HUDEP-2 (cell line): ENCODE data around the gene NRARP.

Experiments
- DNase-seq, 76 experiments: peaks; one replicate each; lab custom pipeline; 2025; ENCODE audit not compliant: unreplicated experiment in 76 of 76; lab: John Stamatoyannopoulos, UW

NRARP gene

DNA sequence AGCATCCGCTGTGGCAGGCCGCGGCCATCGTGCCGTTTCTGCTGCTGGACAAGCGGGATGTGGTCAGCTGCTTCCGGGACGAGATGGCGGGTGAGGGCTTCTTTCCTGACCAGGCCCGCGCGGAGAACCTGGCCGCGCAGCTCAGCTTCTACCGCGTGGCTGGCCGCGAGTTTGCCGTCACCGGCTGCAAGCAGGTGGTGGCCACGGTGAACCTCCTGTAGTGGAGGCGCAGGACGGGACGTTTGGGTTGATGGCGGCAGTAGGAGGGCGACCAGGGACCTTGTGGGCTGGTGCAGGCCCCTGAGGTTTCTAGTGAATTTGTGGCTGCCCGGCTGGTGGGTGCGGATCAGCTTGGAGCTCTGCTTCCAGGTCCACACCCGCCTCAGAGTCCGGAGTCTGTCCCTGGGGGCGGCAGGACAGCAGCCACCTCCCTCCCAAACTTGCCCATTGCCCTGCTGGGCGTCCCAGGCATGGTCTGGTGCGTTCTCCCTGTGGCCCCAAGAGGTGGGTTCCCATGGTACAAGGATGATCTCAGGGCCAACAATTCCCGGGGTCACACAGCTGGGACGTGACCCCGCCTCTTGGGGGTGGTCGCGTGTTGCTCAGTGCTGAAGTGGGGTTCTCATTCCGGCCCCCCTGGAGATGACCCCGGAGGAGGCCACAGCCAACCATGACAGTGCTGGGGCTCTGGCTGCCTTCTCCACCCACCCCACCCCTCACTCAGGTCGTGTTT, 22.2 kb downstream of the NRARP start:
- DNase-seq: no peak

DNA sequence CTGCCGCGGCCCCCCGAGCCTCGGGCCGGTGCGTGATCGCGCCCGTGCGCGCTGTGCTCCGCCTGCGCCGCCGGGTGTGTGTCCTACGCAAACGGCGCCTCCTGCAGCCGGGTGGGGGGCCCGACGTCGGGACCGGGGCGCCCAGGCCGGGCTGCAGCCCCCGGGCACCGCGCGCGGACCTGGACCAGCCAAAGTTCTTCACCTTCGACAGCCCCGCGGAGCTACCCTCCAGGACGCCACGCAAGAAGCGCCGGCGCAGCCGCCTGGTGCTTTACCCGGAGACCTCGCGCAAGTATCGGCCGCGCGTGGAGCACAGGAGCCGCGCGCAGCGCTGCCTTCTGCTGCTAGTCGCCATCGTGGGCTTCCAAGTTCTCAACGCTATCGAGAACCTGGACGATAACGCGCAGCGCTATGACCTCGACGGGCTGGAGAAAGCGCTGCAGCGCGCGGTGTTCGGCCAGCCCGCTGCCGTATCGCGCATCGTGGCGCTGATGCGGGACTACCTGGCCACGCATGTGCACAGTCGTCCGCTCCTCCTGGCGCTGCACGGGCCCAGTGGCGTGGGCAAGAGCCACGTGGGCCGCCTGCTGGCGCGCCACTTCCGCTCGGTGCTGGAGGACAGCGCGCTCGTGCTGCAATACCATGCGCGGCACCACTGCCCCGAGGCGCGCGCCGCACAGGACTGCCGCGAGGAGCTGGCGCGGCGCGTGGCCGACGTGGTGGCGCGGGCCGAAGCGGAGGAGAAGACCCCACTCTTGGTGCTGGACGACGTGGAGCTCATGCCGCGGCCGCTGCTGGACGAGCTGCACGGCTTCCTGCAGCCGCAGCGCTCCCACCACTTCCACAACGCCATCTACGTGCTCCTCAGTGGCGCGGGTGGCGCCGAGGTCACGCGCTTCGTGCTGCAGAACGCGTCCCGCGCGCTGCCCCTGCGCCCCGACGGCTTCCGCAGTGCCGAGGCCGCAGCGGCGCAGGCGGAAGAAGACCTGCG, 23.1 kb downstream of the NRARP start:
- no peak for DNase-seq

DNA sequence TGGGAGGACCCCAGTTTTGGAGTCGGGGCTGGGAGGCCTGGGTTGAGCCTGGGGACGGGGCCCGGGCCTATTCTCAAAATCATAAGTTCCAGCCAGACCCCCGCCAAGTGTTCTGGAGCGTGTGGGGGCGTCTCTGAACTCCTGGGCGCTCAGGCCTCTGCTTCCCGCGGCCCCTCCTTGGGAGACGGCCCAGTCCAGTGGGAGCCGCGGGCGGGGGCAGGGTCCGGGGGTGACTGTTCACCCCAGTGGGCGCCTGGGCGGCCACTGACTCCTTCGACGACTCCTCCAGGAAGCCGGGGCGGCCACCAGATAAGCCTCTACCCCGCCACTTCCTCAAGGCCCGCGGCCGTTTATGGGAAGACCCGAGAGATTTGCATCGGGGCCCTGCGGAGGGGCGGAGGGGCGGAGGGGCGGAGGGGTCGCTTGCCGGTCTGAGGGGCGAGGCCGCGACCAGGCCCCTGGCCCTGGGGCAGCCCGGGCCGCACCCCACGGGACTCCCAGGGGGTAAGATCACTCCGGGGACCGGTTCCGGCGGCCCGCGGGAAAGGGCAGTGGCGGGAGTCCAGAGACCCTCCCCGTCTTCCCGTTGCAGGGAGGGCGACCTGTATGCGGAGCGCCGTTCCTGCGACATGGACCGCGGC, 23.9 kb downstream of the NRARP start:
- DNase-seq: peak in 16 of 76 experiments; percentile 11 to 41 (median 25)

DNA sequence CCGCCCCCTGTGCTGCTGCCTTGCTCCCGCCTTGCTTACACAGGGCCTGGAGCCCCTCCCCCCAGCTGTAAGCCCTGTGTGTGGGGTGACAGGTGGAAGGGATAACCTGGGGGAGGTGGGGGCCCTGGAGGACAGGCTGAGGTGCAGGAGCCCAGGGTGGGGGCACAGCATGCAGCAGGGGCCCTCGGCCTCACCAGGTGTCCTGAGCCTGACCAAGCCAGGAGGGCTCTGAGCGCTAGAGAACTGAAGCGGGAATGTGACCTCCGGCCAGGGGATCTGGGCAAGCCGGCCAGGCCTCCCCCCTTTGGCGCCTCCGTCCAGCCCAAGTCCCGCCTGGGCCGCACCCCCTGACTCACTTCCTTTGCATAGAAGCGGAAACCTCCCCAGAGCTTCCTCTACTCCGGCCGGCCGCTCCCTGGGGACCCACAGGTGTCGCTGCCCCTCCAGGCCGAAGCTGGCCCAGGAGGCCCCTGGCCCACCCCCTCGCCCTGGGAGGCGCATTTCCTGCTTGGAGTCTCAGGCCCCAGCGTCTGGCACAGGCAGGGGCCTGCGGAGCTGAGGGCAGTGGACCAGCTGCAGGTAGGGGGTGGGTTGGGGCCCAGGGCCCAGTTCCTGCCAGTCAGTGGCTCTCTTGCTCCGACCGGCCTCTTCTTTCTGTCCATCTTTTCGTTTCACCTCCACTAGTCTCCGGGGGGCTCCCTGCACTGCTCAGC, 24.6 kb downstream of the NRARP start, which contains the start of gene TOR4A:
TSS of gene TOR4A (plus strand) at position 398 of the 713 bp plus-strand sequence. CDS start 964 bp downstream, outside the sequence.
- peak in 72 of 76 experiments; percentile 25 to 86 (median 65) for DNase-seq

DNA sequence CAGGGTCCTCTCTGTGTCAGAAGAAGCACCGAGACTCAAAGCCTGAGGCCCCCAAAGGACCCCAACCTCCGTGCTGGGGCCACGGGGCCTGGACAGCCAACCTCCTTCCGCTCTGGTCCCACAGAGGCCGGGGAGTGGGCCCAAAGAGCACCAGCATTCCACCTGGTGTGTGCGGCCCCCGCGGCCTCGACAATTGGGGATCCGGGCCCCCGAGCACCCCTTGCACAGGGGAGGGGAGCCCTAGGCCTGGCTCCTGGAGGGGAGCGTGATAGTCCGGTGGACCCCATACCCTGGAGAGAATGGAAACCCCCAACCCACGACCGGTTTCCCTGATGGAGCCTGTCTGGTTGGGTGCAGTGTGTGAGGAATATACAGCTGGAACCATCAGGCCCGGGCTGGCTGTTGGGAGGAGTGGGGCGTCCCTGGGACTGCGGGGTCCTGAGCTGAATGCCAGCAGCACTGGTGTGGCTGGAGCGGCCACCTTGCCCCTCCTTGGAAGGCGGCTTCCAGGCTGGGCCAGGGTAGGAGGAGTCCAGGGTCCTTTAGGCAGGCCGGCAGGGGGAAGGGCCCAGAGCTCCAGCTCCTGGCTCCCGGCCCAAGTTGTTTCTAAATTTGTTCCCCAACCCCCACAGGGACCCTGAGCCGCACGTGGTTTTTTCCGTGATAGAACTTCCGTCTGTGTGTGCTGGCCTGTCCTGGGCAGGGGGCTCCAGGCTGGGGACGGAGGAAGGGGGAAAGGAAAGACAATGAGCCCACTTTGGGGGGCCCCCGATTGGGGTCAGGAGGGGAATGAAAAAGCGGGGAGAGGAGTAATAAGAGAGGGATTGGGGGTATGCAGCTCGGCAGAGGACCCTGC, 25.4 kb downstream of the NRARP start:
- DNase-seq: peak in 70 of 76 experiments; percentile 17 to 86 (median 66)

DNA sequence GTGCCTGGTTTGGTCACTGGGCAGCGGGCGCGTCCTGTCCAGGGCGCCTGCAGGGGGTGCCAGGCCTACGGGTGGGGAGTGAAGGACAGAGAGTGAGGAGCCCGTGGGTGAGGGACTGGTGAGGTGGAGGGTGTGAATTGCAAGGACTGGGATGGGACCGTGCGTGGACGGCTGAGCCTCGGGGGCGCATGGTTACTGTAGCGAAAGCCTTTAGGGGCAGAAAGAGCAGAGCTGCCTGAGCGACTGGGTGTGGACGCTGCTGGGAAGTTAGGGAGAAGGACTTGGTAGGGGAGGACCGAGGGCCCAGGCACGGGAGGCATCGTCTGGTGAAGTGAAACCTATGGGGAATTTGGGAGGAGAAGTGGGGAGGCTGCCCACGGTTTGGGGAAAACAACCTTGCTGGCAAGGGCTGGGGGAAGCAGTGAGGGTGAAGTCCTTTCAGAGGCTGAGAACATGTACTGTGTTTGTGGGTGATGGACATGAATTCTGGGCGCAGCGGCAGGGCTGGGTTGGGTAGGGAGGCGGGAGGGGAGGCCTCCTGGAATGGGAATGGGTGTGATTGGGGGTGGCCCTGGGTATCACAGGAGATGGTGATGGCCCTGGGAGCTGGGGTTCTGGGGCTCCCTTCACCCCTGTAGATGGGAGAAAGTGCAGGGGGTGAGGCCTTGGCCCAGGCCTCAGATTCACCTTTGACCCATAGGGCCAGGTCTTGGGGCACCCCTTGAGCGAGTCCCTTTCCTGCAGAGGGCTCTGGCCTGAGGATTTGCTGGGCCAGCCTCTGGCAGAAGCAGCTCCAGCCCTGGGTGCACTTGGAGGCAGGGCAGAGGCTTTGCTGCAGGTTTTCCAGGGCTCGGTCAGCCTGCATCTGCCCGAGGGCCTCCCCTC, 26.2 kb downstream of the NRARP start:
- no peak for DNase-seq

DNA sequence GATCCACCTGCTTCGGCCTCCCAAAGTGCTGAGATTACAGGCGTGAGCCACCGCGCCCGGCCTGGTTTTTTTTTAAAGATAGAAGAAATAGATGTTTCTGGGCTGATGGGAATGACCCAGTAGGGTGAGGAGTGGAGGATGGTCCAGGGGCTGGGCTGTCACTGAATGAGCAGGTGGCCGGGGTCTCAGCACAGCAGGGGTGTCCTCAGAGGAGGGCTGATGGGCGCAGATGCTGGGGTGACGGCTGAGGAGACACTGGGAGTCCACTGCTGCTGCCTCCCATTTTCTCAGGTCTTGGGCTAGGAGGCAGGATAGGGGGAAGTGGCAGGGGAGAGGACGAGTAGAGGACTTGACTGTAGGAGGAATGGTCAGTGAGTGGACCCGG, 26.9 kb downstream of the NRARP start:
- DNase-seq: no peak

DNA sequence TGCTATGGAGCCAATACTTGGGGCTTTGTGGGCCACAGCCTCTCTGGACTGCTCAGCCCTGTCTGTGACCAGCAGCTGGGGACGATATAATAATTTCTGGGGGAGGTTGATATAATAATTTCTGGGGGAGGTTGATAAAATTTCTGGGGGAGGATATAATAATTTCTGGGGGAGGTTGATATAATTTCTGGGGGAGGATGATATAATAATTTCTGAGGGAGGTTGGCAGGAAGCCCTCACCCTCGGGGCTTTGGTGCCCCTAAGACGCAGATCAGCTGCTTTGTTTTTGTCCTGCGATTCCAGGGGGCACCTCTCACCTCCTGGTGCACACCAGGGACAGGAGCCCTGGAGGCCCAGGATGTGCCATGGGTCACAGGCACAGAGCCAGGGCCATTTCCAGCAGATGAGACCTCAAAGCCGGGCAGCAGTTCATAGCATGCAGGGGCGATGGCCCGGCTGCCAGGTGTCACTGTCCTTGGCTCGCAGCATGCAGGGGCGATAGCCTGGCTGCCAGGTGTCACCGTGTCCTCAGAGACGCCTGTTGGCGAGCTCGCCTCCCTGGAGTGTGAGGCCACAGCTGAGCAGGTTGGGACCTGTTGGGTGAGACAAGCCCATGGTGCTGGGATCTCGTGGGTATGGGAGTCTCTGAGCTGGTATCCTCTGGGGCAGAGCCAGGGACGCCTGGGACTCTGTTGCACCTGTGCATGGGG, 28.3 kb downstream of the NRARP start:
- peak in 1 of 76 experiments; percentile 25 for DNase-seq

DNA sequence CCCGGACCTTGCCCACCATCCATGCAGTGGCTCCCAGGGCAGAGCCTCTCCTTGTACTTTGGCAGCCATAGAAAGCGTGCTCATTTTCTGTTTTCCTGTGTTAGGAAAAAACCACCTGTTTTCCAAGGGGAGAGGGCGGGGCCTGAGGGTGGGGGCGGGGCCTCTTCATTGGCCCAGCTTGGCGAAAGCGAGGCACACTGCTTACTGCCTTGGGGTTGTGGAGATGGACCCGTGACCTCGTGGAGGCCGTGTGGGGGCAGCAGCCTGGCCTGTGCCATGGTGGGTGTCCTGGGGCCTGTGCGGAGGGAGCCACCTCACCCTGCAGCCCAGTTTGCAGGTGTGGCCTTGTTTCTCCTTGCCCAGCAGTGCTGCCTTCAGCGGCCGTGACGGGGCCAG, 29.0 kb downstream of the NRARP start:
- no peak for DNase-seq

DNA sequence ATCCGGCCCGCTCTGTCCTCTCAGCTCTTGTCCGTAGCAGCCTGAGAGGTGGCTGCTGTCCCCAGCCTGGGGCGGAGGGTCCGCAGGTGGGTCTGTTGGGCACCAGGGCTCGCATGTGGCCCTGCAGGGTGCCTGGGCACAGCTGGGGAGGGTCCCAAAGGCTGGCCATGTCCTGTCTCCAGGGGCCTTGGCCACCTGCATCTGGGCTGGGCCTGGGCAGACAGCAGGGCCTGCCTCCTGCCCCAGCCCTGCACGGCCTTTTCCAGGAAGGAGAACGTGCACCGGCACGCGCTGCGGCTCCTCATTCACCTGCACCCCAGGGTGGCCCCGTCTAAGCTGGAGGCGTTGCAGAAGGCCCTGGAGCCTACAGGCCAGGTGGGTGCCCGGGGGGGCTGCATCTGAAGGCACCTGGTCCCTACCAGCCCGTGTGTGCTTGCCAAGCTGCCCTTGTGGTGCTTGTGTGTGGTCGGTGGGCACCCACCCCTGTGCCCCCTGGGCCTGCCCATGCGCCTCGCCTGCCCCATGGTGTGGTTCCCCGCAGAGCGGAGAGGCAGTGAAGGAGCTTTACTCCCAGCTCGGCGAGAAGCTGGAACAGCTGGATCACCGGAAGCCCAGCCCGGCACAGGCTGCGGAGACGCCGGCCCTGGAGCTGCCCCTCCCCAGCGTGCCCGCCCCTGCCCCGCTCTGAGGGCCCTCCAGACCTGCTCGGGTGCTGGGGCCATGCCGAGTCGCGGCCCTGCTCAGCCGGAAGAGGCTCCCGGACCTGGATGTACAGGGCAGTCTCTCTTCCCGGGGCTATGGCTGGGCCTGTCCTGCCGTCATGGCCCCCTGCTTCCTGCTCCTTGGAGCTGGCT, 29.6 kb downstream of the NRARP start:
- no peak for DNase-seq

DNA sequence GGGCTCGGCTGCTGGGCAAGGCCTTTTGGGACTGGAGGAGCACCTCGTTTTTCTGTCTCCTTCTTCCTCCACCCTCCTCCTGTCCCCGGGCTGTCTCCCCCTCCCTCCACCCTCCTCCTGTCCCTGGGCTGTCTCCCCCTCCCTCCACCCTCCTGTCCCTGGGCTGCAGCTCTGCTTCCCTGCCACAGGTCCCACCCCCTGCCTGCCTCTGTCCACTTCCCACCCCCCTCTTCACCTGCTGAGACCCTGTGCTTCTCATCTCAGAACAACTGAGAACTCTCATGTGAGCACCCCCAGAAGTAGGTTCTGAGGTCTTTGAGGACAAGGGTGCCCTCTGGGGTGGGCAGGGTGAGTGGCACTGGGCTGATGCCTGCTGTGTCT, 30.4 kb downstream of the NRARP start:
- DNase-seq: no peak

DNA sequence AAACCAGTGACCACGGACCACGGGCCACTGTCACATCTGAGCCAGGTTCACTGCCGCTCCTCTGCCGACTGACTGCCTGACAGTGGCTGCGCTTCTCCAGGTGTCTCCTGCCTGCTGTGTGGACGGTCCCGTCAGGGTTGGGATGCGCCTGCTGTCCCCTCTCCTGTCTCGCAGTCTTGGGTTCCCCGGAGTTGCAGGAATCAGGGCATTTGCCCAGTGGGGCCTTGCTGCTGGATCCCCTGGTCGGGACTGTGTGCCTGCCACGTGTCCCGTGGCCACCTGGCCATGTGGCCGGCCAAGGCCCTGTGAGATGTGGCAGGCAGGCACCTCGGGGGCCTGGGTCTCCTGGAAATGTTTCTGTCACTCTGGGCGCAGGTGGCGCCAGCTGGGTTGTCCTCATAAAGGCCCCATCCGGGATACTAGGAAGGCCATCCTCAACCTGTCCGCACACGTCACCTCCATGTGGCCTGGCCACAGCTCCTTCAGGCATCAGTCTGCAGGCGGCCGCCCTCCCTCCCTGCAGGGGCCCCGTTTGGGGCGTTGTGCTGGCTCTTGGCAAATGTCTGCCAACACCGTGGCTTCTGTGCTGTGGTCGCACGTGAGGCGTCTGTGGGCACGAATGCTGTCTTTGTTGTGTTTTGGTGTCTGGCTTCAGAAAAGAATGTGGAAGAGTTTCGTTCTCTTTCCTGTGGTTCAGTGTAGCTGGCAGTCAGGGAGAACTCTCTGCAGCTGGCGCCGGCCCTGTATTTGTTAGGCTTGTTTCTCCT, 31.0 kb downstream of the NRARP start:
- no peak for DNase-seq

DNA sequence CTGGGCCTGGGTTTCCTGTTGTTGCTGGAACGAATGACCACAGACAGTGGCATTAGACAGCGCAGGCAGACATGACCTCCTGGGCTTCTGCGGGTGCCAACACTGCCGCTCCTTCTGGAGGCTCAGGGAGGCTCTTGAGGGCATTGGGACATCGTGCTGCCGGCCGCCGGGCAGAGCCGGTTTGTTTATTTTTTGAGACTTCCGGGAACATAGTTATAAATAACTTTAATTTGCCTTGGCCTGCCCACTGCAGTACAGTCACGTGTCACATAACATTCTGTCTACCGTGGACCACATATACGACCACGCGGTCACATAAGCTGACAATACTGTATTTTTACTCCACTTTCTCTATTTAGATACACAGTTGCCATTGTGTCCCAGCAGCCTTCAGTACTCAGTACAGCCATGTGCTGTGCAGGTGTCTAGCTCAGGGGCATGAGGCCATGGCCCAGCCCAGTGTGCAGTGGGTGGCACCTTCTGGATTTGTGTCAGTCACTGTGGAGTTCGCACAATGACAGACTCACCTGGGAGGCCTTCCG, 32.8 kb downstream of the NRARP start:
- no peak for DNase-seq

DNA sequence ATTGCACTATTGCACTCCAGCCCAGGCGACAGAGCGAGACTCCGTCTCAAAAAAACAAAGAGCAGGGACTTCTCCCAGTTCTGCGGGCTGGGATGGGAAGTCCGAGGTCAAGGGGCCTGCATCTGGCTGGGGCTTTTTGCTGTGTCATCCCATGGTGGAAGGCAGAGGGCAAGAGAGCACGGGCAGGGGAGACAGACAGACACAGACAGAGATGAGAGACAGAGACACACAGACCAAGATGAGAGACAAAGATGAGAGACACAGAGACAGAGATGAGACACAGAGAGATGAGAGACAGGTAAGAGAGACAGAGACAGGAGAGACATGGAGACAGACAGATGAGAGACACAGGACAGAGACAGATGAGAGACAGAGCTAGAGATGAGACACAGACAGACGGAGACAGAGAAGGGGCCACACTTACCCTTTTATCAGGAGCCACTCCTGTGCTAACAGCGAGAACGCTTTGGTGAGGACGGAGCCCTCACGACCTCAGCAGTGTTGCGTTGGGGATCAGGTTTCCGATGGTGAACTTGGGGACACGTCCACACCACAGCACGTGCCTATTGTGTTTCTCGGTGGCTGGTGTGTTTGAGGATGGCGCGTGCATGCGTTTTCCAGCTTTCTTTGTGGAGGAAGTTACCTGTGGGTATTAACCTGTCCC, 33.4 kb downstream of the NRARP start:
- DNase-seq: no peak

DNA sequence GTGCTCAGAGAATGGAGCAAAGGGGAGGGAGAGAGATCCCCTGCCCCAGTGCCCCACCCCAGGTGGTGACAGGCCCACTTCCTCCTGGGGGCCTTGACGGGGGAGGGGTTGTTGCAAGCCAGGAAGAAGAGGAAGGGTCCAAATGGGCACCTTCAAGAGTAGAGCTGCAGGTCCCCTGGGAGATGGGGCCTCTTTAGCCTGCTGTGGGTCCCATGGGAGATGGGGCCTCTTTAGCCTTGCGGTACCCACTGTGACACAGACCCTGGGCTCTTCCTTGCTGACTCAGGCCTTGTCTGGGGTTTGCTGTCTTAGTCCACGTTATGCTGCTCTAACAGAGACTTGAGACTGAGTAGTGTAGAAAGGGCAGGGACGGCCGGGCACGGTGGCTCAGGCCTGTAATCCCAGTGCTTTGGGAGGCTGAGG, 34.1 kb downstream of the NRARP start:
- DNase-seq: no peak
